Aortic smooth muscle cell (primary cell): ENCODE data around the gene TSPAN17. TPM values are rescaled to one million over a fixed set of nuclear protein-coding genes. Genes with fewer than 3 reads are reported as not detected.

Source experiments
- total RNA-seq: library from RNA; depleted of rRNA; stranded (reverse); fragments of >200 nt; gene quantifications from 2 replicates; pipeline ENCODE4 v1.2.3, GENCODE V29; 2014

The TSPAN17 gene, protein sequence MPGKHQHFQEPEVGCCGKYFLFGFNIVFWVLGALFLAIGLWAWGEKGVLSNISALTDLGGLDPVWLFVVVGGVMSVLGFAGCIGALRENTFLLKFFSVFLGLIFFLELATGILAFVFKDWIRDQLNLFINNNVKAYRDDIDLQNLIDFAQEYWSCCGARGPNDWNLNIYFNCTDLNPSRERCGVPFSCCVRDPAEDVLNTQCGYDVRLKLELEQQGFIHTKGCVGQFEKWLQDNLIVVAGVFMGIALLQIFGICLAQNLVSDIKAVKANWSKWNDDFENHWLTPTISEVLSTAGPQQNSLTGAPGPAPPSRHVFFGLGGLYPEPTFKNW
- 36.4 and 41.4 TPM in 2 replicates for total RNA-seq

DNA sequence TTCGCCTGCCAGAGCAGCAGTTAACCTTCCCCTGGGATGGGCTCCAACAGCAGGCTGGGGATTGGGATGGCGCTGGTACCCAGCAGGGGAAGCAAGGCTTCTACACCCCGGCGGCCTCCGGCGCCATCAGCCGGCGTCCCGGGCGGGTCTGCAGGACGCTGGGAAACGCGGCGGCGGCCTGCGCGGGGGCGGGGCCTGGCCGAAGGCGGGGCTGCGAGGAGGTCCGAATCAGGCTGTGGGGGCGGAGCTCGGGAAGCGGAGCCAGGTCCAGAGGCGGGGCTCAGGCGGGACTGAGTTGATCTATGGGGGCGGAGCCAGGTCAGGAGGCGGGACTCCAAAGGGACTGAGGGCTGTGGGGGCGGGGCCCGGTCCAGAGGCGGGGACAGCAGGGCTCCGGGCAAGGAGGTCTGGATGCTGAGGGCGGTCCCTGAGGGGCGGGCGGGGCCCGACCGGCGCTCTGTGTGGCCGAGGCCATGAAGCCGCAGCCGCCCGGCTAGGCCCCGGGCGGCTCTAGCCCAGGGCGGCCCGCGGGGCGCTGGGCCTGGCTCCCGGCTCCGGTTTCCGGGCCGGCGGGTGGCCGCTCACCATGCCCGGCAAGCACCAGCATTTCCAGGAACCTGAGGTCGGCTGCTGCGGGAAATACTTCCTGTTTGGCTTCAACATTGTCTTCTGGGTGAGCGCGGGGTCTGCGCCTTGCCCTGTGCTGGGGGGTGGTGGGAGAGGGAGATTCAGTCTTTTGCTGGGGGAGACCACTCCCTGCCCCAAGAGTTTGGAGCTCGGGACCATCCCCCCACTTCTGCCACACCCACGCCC, at the start of gene TSPAN17:
TSPAN17 (plus strand) TSS at position 455 of the 813 bp plus-strand sequence; CDS start at position 587, 132 bp downstream.

DNA sequence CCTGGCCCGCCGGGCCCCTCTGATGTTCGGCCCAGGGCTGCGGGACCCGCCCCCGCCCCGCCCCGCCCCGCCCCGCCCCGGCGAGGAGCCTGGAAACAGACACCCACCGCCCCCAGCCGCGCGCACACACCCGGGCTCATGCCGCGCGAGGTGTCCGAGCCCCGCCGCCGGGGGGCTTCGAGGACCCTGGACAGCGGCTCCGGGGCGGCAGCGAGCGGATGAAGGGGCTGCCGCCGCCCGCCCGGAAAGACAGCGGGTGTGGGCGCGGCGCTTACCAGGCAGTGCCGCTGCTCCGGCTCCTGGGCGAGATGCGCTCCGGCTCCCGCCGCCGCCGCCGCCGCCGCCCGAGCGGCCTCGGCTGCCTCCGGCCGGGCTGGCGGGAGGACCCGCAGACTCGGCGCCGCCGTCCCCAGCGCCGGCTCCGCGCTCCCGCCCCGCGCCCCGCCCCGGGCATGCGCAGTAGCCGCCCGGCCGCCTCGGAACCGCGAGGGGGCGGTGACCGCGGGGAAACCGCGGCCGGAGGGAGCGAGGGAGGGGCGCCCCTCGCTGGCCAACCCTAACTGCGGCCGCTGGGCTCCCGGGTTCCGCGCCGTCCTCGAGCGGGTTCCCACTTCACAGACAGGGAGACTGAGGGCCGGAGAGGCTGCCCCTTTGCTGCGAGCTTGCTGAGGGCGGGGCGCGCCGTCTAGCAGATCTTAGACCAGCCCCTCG, 37.4 kb upstream of the TSPAN17 start, which contains the start of gene GPRIN1:
GPRIN1 (minus strand) TSS at position 433 of the 711 bp plus-strand sequence. CDS start 10,322 bp downstream, outside the sequence.

DNA sequence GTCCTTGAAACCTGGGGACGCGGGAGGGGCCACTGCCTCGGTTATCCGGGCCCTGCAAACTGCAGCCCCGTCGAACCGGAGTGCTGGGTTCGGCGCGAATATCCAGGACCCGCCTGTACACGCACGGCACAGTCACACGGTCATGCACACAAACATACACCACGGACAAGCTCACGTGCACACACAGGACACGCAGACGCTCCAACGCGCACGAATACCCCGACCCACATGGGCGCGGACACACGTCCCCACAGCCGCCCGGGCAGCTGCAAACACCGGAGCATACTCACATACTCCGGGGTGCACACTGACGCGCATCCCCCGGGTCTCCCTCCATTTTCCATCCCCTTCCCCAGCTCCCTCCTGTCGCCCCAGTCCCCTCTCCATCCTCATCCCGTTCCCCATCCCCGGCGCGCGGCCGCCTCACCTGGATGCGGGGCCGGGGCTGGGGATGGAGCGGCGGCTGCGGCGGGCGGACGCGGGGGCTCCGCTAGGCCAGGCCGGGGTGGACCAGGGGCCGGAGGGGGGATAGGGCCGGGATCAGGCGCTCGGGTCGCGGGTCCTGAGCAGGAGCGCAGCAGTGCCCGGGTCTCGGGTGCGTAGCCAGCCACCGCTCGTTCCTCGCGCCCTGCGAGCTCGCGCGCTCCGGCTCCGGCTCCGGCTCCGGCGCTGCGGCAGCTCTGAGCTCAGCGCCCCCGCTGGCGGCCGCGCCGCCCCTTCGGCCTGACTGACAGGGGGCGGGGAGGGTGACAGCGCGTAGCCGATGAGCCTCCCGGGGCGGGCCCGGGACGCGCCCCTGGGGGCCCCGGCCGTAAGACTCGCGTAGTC, 17.2 kb upstream of the TSPAN17 start, which contains the start of the genes EIF4E1B and SNCB:
EIF4E1B (plus strand) TSS at position 823 of the 828 bp plus-strand sequence. CDS start 12,113 bp downstream, outside the sequence.
SNCB (minus strand) TSS at position 682 of the 828 bp plus-strand sequence. CDS start 880 bp downstream, outside the sequence.

Other genes with a start within 250 kb of the TSPAN17 start
- gene CLTB, start 230.9 kb upstream of the TSPAN17 start, total RNA-seq: 155 and 185 TPM in 2 replicates
- 37.9 and 41.2 TPM in 2 replicates for gene FAF2, start 199.1 kb upstream of the TSPAN17 start, total RNA-seq
- 1.2 and 2.0 TPM in 2 replicates for gene RNF44, start 110.1 kb upstream of the TSPAN17 start, total RNA-seq
- not detected in 2 replicates for gene CDHR2, start 98.1 kb upstream of the TSPAN17 start, total RNA-seq
- 2.4 and 3.2 TPM in 2 replicates for gene GPRIN1, start 37.3 kb upstream of the TSPAN17 start, total RNA-seq
- 0.12 and 0.13 TPM in 2 replicates for gene SNCB, start 16.9 kb upstream of the TSPAN17 start, total RNA-seq
- not detected in 2 replicates for gene EIF4E1B, start 16.8 kb upstream of the TSPAN17 start, total RNA-seq
- gene UNC5A, start 163.1 kb downstream of the TSPAN17 start, total RNA-seq: 0.12 and 0.40 TPM in 2 replicates